Subcutaneous abdominal adipose tissue (tissue), 5 donors: ENCODE data around the gene LAMP2.

Experiments used
- H3K27ac ChIP-seq: one replicate; pipeline ENCODE4 v1.7.0; 2013; ENCODE audit warnings: low read depth, mild to moderate bottlenecking, inconsistent platforms, low read length, moderate library complexity
- H3K27me3 ChIP-seq, 5 donors: one replicate each; pipeline ENCODE4 v1.7.0; 2013; ENCODE audit warnings: low read length in 5 of 5, inconsistent platforms in 1 of 5; ENCODE audit not compliant: control insufficient read depth in 5 of 5, insufficient read depth in 4 of 5
- H3K36me3 ChIP-seq, 5 donors: one replicate each; pipeline ENCODE4 v1.7.0; 2013; ENCODE audit warnings: low read length in 5 of 5; ENCODE audit not compliant: control insufficient read depth in 5 of 5, insufficient read depth in 5 of 5
- H3K4me1 ChIP-seq, 5 donors: one replicate each; pipeline ENCODE4 v1.7.0; 2013; ENCODE audit warnings: low read length in 5 of 5, mild to moderate bottlenecking in 3 of 5, moderate library complexity in 1 of 5; ENCODE audit not compliant: control insufficient read depth in 5 of 5, insufficient read depth in 5 of 5
- H3K4me3 ChIP-seq, 5 donors: one replicate each; pipeline ENCODE4 v1.7.0; 2013; ENCODE audit warnings: low read length in 5 of 5, low read depth in 1 of 5
- H3K9ac ChIP-seq, 5 donors: one replicate each; pipeline ENCODE4 v1.7.0; 2013; ENCODE audit warnings: low read length in 5 of 5, mild to moderate bottlenecking in 4 of 5, moderate library complexity in 3 of 5
- H3K9me3 ChIP-seq, 5 donors: one replicate each; pipeline ENCODE4 v1.7.0; 2013; ENCODE audit warnings: low read length in 5 of 5; ENCODE audit not compliant: control insufficient read depth in 5 of 5
- donor health status: healthy.
- donor health status: healthy.
- donor health status: healthy.
- donor health status: healthy.
- donor health status: healthy.

The LAMP2 gene

GRCh38 chrX:120463241-120463640, 5.9 kb downstream of the LAMP2 start:
- Histone ChIP-seq H3K27me3 (no peaks in the 10 kb centered on the region), H3K36me3 (no peaks in the 10 kb centered on the region), H3K4me3 (no peak overlapping the region), H3K4me1 (peaks cover 0 to 29% (median 17%) of the 10 kb centered on the region in 5 donors), H3K27ac (no peak overlapping the region), H3K9me3 (no peaks in the 10 kb centered on the region), H3K9ac (no peak overlapping the region)

- H3K9ac ChIP-seq, result no peak overlapping the region
- H3K27me3 ChIP-seq, result no peaks in the 10 kb centered on the region
- no peaks in the 10 kb centered on the region for H3K9me3 ChIP-seq
- no peaks in the 10 kb centered on the region for H3K36me3 ChIP-seq
- no peak overlapping the region for H3K4me3 ChIP-seq
- no peak overlapping the region for H3K27ac ChIP-seq
- H3K4me1 ChIP-seq, result peaks cover 0 to 30% (median 13%) of the 10 kb centered on the region in 5 donors
These were observed 6.7 kb downstream of the LAMP2 start for GRCh38 chrX:120462370-120462769.

DNA sequence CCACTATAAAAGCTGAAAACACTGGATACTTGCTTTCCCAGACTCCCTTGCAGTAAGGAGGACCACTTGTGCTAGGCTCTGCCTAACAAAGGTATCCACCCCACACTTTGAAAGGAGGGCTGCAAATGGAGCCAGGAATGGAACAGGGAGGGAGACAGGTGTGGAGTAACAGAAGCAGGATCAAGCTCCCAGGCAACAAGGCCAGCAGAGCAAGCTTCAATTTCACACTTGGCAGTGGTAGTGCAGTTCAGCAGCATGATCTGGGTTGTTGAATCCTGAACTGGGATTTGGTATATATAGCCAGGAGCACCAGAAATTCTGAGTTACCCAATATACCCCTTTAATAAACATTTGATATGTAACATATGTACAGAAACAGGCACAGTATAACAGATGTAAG, 9.8 kb downstream of the LAMP2 start:
- no peak overlapping the region for H3K9ac ChIP-seq
- H3K27me3 ChIP-seq, result no peaks in the 10 kb centered on the region
- H3K4me3 ChIP-seq, result no peak overlapping the region
- H3K9me3 ChIP-seq, result no peaks in the 10 kb centered on the region
- no peak overlapping the region for H3K27ac ChIP-seq
- peaks cover 0 to 24% (median 7%) of the 10 kb centered on the region in 5 donors for H3K4me1 ChIP-seq
- peaks cover 0 to 10% (median 6%) of the 10 kb centered on the region in 5 donors for H3K36me3 ChIP-seq

DNA sequence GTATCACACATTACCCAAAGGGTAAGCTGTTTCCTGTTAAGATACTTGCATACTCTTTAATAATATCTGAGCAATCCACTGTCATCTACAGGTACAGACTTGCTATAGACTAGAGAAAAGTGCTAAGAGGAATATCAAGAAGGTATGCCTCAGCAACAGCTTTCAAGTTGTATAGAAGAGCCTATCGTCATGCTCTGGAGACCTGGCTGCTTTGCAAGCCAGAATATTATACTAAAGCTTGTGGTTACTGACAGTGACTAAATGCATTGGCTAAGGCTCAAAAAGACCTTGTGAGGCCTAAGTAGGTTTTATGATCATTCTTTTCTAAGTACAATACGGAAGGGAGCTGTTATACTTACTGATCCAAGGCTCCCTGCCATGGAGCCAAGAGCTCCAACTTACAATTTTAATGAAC, 11.3 kb downstream of the LAMP2 start:
- no peaks in the 10 kb centered on the region for H3K9me3 ChIP-seq
- H3K4me1 ChIP-seq, result peaks cover 0 to 14% (median 7%) of the 10 kb centered on the region in 5 donors
- peaks cover 3 to 12% (median 7%) of the 10 kb centered on the region in 5 donors for H3K36me3 ChIP-seq
- no peaks in the 10 kb centered on the region for H3K27me3 ChIP-seq
- H3K27ac ChIP-seq, result peak overlapping the region; percentile 1
- no peak overlapping the region for H3K9ac ChIP-seq
- no peak overlapping the region for H3K4me3 ChIP-seq

- Histone ChIP-seq H3K9me3 (no peaks in the 10 kb centered on the region), H3K4me1 (peaks cover 0 to 14% (median 7%) of the 10 kb centered on the region in 5 donors), H3K27me3 (no peaks in the 10 kb centered on the region), H3K27ac (no peak overlapping the region), H3K4me3 (no peak overlapping the region), H3K9ac (no peak overlapping the region), H3K36me3 (peaks cover 4 to 12% (median 7%) of the 10 kb centered on the region in 5 donors)
These were observed 12.1 kb downstream of the LAMP2 start for GRCh38 chrX:120456973-120457372.

GRCh38 chrX:120453985-120454384, 15.1 kb downstream of the LAMP2 start:
- peaks cover 6 to 12% (median 9%) of the 10 kb centered on the region in 5 donors for H3K36me3 ChIP-seq
- no peaks in the 10 kb centered on the region for H3K9me3 ChIP-seq
- H3K27ac ChIP-seq, result no peak overlapping the region
- no peak overlapping the region for H3K4me3 ChIP-seq
- peaks cover 0 to 10% (median 7%) of the 10 kb centered on the region in 5 donors for H3K4me1 ChIP-seq
- H3K9ac ChIP-seq, result no peak overlapping the region
- no peaks in the 10 kb centered on the region for H3K27me3 ChIP-seq

GRCh38 chrX:120452131-120452530, 17.0 kb downstream of the LAMP2 start:
- peak overlapping the region in 1 of 5 donors; percentile 41 for H3K9ac ChIP-seq
- H3K9me3 ChIP-seq, result no peaks in the 10 kb centered on the region
- no peak overlapping the region for H3K27ac ChIP-seq
- H3K4me3 ChIP-seq, result no peak overlapping the region
- H3K27me3 ChIP-seq, result no peaks in the 10 kb centered on the region
- H3K4me1 ChIP-seq, result peaks cover 0 to 4% (median 2%) of the 10 kb centered on the region in 5 donors
- peaks cover 9 to 17% (median 14%) of the 10 kb centered on the region in 5 donors for H3K36me3 ChIP-seq

- Histone ChIP-seq H3K27me3 (no peaks in the 10 kb centered on the region), H3K9me3 (no peaks in the 10 kb centered on the region), H3K9ac (no peak overlapping the region), H3K36me3 (peaks cover 6 to 27% (median 18%) of the 10 kb centered on the region in 5 donors), H3K27ac (no peak overlapping the region), H3K4me3 (no peak overlapping the region), H3K4me1 (peaks cover 0 to 3% (median 0%) of the 10 kb centered on the region in 5 donors)
These were observed 18.9 kb downstream of the LAMP2 start for GRCh38 chrX:120450163-120450562.

DNA sequence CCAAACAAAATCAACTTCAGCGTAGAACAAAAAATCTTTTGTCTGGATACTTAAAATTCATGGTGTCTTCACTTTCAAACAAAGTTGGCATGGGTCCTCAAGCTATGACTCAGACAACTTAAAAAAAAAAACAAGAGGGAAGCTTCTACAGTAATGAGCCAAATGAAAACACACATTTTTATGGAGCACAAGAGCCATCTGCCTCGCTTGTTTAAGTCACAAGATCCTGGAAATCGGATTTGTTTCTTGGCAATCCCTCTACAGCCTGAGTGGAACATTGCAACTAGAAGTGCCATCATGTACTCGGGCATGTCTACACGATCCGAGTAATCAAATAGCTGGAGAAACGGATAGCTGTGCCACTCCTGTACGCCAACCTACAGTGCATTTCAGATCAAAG, 22.6 kb downstream of the LAMP2 start:
- H3K27ac ChIP-seq, result no peak overlapping the region
- H3K27me3 ChIP-seq, result peaks cover 0 to 2% (median 0%) of the 10 kb centered on the region in 5 donors
- H3K4me3 ChIP-seq, result no peak overlapping the region

GRCh38 chrX:120439921-120440320, 29.2 kb downstream of the LAMP2 start:
- no peaks in the 10 kb centered on the region for H3K9me3 ChIP-seq
- H3K27me3 ChIP-seq, result peaks cover 0 to 2% (median 0%) of the 10 kb centered on the region in 5 donors
- H3K4me3 ChIP-seq, result no peak overlapping the region
- no peak overlapping the region for H3K27ac ChIP-seq
- H3K4me1 ChIP-seq, result no peaks in the 10 kb centered on the region
- no peak overlapping the region for H3K9ac ChIP-seq
- H3K36me3 ChIP-seq, result peaks cover 11 to 41% (median 19%) of the 10 kb centered on the region in 5 donors

More for the DNA sequence above, 22.6 kb downstream of the LAMP2 start:
- peaks cover 0 to 3% (median 0%) of the 10 kb centered on the region in 5 donors for H3K4me1 ChIP-seq
- no peaks in the 10 kb centered on the region for H3K9me3 ChIP-seq
- no peak overlapping the region for H3K9ac ChIP-seq
- peaks cover 9 to 51% (median 22%) of the 10 kb centered on the region in 5 donors for H3K36me3 ChIP-seq
